ENCODE data around the gene INPP4A.

Gene INPP4A

GRCh38 chr2:98416383-98417159, 28.1 kb upstream of the INPP4A start:
- Histone ChIP-seq H3K4me3 (ENCODE audit: severe bottlenecking) (no peak overlapping the region), H3K9me3 (ENCODE audit: severe bottlenecking) (no peaks in the 10 kb centered on the region), H3K36me3 (ENCODE audit: low read depth) (no peaks in the 10 kb centered on the region), H3K27me3 (ENCODE audit: insufficient read depth, poor library complexity, severe bottlenecking) (no peaks in the 10 kb centered on the region), H3K27ac (ENCODE audit: poor library complexity, severe bottlenecking) (no peak overlapping the region), H3K4me1 (ENCODE audit: insufficient read depth, poor library complexity, severe bottlenecking) (no peaks in the 10 kb centered on the region)
- no peak for TF ChIP-seq CTCF (IDR thresholded peaks at IDR 0.05; ENCODE audit: poor library complexity, severe bottlenecking)
- DNase-seq (ENCODE audit: low spot score): no peak
- ATAC-seq (ENCODE audit: low read depth): no peak

GRCh38 chr2:98419544-98419943, 25.1 kb upstream of the INPP4A start:
- DNase-seq (ENCODE audit: low spot score) (no peak), ATAC-seq (ENCODE audit: low read depth) (no peak)
- H3K27ac ChIP-seq (ENCODE audit: poor library complexity, severe bottlenecking): no peak overlapping the region
- no peak for TF ChIP-seq CTCF (IDR thresholded peaks at IDR 0.05; ENCODE audit: poor library complexity, severe bottlenecking)
- no peak overlapping the region for H3K4me3 ChIP-seq (ENCODE audit: severe bottlenecking)
- H3K36me3 ChIP-seq (ENCODE audit: low read depth): no peaks in the 10 kb centered on the region
- no peaks in the 10 kb centered on the region for H3K27me3 ChIP-seq (ENCODE audit: insufficient read depth, poor library complexity, severe bottlenecking)
- no peaks in the 10 kb centered on the region for H3K4me1 ChIP-seq (ENCODE audit: insufficient read depth, poor library complexity, severe bottlenecking)
- H3K9me3 ChIP-seq (ENCODE audit: severe bottlenecking): no peaks in the 10 kb centered on the region

GRCh38 chr2:98419977-98420725, 24.5 kb upstream of the INPP4A start:
- H3K9me3 ChIP-seq (ENCODE audit: severe bottlenecking): no peaks in the 10 kb centered on the region
- no peaks in the 10 kb centered on the region for H3K36me3 ChIP-seq (ENCODE audit: low read depth)
- ATAC-seq (ENCODE audit: low read depth) (no peak), DNase-seq (ENCODE audit: low spot score) (no peak)
- H3K4me1 ChIP-seq (ENCODE audit: insufficient read depth, poor library complexity, severe bottlenecking): no peaks in the 10 kb centered on the region
- no peak overlapping the region for H3K4me3 ChIP-seq (ENCODE audit: severe bottlenecking)
- no peak for TF ChIP-seq CTCF (IDR thresholded peaks at IDR 0.05; ENCODE audit: poor library complexity, severe bottlenecking)
- no peak overlapping the region for H3K27ac ChIP-seq (ENCODE audit: poor library complexity, severe bottlenecking)
- H3K27me3 ChIP-seq (ENCODE audit: insufficient read depth, poor library complexity, severe bottlenecking): no peaks in the 10 kb centered on the region

GRCh38 chr2:98422449-98422848, 22.2 kb upstream of the INPP4A start:
- ATAC-seq (ENCODE audit: low read depth) (no peak), DNase-seq (ENCODE audit: low spot score) (no peak)
- Histone ChIP-seq H3K9me3 (ENCODE audit: severe bottlenecking) (no peaks in the 10 kb centered on the region), H3K36me3 (ENCODE audit: low read depth) (no peaks in the 10 kb centered on the region), H3K4me1 (ENCODE audit: insufficient read depth, poor library complexity, severe bottlenecking) (no peaks in the 10 kb centered on the region), H3K27ac (ENCODE audit: poor library complexity, severe bottlenecking) (no peak overlapping the region), H3K27me3 (ENCODE audit: insufficient read depth, poor library complexity, severe bottlenecking) (no peaks in the 10 kb centered on the region), H3K4me3 (ENCODE audit: severe bottlenecking) (no peak overlapping the region)
- TF ChIP-seq CTCF (IDR thresholded peaks at IDR 0.05; ENCODE audit: poor library complexity, severe bottlenecking): no peak

GRCh38 chr2:98426771-98427170, 17.9 kb upstream of the INPP4A start:
- DNase-seq (ENCODE audit: low spot score) (no peak), ATAC-seq (ENCODE audit: low read depth) (no peak)
- no peak overlapping the region for H3K4me3 ChIP-seq (ENCODE audit: severe bottlenecking)
- no peak overlapping the region for H3K27ac ChIP-seq (ENCODE audit: poor library complexity, severe bottlenecking)
- no peaks in the 10 kb centered on the region for H3K27me3 ChIP-seq (ENCODE audit: insufficient read depth, poor library complexity, severe bottlenecking)
- no peaks in the 10 kb centered on the region for H3K4me1 ChIP-seq (ENCODE audit: insufficient read depth, poor library complexity, severe bottlenecking)
- TF ChIP-seq CTCF (IDR thresholded peaks at IDR 0.05; ENCODE audit: poor library complexity, severe bottlenecking): no peak
- H3K9me3 ChIP-seq (ENCODE audit: severe bottlenecking): peaks cover under 1% of the 10 kb centered on the region
- H3K36me3 ChIP-seq (ENCODE audit: low read depth): no peaks in the 10 kb centered on the region

Data from RWPE2 (cell line).